ENCODE results near the gene BRD3.

Gene BRD3

DNA sequence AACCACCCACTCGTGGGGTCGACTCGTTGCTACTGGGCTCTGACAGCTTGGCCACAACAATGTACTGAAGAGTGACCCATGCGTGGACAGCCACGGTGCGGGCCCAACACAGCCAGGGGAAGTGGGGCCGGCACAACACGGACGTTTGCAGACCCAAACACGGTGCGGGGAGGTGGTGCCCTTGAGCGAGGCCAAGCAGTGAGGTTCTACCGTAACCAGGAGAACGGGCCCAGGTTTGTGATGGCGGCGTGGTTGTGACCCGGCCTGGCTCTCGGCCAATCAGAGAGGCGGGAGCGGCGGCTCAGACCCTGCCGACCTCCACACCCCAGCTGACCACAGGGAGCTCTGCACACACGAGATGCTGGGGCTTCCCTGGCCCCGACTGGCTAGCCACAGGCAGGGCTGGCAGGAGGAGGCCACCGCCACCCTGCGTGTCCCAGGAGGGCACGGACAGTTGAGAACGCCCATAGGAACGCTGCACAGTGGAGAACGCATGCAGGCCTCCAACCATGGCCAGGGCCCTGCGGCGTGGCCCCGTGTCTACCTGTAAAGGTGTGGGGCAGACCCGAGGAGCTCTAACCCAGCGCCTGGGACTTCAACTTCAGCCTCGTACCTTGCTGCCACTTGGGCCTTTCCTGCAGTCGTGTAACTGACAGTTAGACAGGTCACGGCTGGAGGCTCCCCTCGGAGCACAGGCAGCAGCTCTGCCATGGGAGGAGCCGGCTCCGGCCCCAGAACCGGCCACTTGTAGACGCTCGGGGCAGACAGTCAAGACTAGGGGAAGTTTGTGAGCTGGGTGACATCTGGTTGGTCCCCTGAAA, 13.7 kb downstream of the BRD3 start:
- no peak for DNase-seq

DNA sequence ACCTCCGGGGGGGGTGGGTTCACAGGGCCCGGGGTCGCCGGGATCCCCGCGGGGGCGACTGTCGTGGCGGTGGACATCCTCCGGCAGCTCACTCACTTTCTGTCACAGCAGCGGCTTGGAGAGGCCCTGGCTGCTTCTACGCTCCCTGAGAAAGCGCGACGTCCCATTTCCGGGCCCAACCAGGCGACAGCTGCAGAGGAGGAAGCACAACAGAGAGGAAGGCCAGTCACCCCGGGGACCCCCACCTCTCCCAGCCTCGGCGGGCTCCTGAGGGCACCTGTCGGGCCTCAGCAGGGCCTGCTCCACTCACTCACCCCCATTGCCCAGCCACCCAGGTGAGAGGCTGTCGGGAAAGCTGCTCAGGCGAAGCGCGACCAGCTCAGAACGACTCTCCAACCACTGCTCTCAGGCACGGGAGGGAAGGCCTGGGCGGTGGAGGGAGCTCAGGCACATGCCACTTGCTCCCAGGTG, 14.4 kb downstream of the BRD3 start:
- no peak for DNase-seq

DNA sequence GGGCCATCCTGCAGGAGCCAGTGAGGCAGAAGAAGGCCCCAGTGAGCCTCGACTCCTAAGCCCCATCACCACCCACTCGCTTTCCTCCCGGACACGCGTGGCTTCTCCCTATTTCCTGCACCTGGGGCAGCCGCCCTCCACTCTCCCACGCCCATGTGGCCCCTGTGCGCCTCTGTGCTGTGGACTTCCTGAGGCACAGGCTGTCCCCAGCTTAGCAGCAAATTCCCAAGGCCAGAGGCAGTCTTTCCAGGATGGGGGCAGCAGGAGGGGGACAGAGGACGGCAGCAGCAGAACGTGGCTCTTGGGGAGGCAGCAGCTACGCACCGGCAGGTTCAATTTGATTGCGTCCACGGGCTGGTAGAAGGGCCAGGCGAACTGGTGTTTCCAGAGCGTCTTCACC, 14.9 kb downstream of the BRD3 start:
- no peak for DNase-seq

DNA sequence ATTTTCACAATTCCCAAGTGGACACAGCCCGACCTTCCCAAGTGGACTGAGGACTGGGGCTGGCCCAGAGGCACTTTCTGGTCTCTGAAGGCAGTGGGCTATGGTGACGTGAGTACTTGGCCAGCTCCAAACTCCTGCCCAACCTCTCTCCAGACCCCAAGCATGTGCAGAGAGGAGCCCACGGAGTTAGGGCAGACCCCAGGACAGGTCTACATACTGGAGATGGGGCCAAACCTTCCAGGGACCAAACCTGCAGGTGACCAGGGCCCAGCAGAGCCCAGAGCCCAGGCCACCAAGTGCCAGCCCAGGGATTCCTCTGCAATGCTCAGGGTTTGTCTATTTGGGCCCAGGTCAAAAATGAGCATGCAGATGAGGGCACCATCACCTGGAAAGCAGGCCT, 15.3 kb downstream of the BRD3 start:
- DNase-seq = no peak

DNA sequence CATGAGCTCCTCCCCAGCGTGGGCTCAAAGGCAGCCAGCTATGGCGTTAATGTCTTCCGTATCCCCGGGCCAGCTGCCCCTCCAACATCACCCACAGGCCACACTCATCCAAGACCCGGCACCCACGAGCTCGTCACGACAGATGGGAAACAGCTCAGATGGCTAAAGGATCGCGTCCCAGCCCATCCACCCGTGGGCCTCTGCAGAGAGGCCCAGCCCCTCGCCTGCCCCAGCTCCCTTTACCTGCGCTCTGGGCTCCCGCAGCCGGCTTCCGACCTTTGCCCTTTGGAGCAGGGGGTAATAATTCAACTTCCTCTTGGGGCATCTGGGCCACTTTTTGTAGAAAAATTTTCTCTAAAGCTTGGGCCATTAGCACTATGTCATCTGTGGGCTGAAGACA, 16.5 kb downstream of the BRD3 start:
- DNase-seq = no peak

DNA sequence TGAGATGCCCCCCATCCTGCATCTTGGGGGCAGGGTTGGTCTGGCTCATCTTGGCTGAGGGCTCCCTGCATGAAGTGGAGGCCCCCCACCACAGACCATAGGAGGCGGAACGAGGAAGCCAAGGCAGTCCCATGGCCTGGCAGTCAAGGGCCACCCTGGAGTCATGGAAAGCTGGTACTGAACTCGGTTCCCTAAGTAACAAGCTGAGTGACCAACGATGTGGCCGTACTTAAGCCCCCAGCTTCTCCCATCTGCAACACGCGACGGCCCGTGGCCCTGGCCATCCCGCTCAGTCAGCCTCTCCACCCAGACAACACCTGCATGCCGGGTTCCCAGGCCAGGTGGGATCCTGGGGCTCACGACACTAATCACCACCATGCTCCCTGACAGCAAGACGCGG, 17.1 kb downstream of the BRD3 start:
- DNase-seq = no peak

DNA sequence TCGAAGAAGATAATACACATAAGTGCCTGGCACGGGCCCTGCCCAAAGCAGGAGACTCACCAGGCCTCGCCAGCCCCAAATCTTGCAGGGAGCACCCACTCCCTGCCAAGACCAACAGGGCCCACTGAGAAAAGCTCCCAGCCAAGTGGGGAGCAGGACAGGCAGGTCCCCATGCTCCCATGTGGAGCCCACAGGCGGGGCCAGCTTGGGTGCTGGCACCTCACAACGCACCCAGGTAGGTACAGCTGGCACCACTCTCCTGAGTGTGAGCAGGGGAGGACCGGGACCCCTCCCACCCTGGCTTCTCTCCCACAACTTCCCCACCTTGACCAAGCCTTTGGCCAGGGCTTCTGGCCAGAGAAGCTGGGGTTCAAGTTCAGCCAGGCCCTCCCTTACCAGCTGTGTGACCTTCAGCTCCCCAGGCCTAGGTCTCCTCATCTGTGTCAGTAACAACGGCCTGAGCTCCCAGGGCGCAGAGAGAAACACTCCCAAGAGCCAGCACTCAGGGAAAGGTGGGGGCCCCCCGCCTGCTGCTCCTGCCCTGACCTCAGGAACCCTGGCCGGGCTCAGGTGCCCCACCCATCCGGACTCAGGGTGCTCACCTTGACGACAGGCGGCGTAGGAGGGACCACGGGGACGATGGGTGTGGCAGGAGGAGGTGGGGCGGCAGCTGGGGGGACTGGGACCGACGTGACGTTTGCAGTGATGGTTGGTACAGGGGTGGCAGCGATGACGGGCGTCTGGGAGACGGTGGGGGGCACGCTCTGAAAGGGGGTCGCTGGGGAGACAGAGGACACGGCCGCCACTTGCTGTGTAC, 17.8 kb downstream of the BRD3 start:
- no peak for DNase-seq

DNA sequence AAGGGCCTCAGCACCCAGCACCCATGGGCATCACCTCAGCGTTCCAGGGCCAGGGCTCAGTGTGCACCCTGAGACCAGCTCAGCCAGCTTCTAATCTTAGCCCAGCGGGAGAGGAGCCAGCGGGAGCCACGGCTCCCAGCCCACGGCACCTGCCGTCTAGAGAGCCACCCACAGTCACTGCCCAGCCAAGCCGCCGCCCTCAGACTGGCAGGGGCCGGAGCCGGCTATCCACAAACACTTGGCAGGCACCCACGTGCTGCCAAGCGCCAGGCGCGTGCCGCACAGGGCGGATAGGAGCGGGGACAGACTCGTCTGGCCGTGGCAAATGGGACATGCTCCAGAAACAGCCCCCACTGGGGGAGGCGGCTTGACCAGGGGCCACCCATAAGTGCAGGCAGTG, 18.6 kb downstream of the BRD3 start:
- no peak for DNase-seq

DNA sequence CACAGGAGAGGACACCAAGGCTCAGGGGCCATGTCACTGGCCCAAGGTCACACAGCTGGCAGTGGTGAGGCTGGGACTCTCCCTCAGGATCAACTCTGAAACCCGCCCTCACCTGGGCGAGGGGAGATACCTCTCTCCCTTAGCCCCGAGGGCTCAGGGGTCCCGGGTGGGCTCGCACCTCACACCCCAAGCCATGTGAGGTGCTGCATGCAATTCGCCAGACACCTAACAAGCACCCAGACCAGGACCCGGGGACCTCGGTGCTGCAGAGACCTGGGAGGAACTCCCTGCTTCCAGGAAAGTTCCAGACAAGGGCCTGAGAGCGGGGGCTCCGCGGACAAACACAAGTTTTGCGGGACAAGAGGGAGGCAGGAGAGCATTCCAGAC, 19.3 kb downstream of the BRD3 start:
- DNase-seq = no peak

DNA sequence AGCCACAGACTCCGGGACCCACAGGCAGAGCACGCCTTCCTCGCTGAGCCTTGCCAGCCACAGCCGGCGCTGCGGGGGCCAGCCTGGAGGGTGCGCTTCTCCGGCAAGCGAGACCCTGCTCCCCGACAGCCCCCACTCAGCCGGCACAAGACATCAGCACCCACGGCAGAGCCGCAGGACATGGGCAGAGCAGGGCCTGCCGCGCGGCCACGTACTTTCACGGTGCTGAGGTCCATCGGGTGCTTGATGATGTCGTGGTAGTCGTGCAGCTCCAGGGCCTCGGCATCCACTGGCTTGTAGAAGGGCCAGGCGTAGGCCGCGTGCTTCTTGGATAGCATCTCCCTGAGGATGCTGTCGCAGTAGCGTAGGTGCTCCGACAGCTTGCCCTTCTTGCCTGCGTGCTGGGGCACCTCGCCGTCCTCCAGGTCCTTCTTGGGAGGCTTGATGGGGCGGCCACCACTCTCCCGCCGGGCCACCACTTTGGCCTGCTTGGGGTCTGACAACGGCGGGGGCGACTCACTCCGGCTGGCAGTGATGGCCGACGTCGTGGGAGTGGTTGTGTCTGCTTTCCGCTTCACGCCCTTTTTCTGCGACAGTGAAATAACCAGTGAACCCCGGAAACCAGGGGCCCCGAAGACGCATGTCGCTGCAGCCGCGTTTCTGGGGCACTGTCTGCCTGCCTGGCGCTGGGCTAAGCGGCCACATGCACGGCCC, 19.8 kb downstream of the BRD3 start:
- no peak for DNase-seq

DNA sequence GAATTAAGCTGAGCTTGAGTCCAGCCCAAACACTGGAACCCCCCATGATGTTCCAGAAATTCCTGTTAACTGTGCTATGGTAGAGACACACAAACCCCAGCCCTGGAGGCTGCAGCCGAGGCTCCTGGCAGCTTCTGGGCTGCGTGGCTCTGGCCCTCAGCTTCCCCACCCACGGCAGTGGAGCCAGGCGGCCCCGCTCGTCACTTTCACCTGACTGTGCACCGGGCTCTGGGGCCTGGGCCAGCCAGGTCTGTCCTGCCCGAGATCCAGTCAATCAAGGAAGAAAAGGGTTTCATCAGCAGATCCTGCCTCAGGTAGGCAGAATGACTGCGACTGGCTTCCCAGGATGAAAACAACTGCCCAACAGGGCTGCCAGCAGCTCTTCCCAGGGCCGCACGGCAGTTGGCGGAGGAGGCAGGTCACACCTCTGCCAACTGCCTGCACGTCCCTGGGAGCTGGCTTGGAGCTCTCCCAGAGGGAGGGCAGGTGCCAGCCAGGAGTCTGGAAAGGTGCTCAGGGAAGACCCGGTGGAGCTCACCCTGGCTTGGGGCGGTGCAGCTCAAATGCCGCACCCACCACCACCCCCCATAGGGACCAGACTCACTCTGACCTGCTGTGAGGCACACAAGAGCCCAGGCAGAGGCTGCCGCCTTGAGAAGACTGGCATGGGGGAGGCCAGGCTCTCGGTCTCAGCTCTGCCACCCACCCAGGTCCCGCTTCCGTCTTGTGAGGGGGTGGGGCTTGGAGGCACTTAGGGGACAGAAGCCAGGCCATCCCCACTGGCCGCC, 20.7 kb downstream of the BRD3 start:
- no peak for DNase-seq

DNA sequence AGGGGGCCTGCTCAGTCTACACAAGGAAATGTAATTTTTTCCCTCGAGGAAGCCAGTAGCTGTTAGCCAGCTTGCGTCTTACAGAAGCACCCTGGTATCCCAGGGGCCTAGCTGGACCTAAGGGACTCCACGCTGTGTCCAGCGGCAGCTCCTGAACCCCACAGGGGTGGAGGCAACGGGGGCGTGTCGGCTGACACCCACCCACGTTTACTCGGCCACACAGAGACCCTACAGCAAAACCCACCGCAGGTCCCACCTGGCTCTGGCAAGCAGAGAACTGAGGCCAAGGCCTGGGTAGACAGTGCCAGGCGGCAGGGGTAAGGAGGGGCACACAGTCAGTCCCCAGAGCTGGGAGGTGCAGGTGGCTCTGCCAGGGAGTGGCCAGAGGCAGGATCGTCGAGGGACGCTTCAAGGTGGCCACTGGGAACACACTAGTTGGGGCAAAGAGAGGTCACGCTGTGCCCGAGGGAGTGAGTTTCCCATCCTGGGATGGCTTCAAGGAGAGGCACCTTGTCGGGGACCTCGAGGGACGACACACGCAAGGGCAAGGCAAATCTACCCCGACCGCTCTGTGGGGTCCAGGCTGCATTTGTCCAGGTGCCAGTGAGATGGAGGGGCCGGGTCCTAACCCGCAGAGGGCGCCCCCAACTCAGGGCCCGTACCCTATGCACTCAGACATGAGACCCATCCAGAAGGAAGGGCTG, 21.8 kb downstream of the BRD3 start:
- no peak for DNase-seq

DNA sequence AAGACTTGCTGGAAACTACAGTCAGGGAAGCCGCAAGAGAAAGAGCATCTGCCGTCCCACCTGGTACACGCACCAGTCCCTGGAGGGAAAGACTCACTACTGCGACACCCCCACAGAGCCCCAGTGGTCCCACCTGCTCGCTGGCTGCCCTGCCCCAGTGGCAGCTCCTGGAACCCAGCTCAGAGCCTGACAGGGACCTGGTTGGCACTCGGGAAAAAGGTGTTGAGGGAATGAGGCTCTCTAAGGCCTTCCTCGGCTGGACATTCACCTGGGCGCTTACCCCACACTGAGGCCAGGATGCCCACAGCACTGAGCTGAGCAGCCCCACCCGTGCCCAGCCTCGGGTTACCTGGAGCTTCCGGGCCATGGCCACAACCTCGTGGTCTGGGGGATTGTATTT, 22.9 kb downstream of the BRD3 start:
- DNase-seq = no peak

DNA sequence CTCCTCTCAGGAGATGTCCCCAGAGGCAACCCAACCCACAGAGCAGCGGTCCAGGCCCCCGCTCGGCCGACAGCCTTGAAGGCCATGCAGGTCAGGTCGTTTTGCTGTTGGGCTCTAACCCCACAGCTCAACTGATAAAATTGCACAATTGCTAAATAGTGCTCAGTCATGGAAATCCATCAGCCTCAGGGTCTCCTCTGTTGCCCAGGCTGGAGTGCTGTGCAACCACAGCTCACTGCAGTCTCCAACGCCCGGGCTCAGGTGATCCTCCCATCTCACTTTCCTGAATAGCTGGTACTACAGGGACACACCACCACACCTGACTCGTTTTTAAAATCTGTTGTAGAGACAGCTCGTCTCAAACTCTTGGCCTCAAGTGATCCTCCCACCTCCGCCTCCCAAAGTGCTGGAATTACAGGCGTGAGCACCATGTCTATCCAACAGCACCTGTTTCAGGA, 24.3 kb downstream of the BRD3 start:
- DNase-seq = no peak

DNA sequence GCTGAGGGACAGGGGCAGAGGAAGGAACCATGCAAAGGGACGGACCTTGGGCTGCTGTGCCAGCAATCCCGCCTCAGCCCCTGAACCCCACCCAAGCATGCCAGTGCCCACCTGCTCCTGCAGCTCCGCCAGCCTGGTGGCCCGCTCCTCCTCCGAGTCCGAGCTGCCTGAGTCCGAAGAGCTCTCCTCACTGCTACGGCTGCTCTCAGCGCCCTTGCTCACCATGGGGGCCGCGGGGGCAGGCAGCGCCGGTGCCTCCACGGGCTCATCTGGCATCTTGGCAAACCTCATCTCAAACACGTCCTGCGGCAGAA, 26.2 kb downstream of the BRD3 start:
- DNase-seq = no peak

DNA sequence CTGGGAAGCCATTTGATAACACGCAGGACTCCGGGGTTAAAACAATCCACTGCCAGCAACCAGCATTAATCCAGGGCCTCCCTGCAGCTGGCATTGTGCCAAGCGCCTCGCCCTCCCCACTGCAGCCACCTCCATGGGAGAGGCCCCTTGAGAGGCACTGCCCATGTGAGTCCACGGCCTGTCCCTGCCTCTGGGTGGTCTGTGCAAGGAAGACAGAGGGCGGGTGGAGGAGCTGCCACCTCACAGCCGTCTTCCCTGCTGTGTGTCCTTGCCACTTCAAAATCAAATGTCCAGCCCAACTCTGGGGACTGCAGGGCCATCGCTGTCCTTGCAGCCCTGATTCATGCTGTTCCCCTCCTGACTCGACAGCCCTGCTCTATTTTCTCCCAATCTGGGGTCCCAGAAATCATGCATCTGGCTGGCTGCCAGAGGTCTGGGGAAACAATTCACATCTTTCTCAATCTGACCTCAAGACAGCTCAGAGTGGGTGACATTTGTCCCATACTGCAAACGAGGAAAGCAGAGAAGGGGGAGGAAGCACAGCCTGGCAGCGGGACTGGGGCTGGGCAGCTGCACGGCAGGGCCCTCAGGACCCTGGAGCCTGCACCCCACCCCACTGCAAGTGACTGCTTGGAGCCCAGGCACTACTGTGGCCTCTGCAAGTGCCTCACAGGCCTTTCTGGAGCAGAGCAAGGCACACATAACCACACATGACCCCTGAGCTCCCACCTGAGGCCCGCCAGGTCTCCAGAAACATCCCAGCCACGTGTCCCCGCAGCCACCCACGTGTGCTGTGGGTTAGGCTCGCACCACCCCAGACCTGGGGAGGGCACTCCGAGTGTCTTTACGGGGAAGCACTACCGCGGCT, 26.8 kb downstream of the BRD3 start:
- DNase-seq = no peak

DNA sequence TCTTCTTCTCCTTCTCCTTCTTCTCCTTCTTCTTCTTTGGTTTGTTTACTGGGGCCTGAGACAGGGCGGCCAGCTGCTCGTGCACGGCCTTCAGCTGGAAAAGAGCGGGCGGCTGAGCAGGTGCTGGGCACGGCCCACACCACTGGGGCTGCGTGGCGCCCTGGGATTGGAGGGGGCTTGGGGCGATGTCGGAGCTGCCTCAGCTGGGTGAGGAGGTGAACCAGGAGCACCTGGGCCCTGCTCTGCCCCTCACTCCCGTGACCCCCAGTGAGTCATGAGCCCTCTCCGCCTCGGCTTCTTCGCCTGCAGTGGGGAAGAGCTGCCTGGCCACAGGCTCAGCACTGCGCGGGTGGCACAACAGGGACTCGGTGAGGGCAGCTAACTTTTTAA, 27.7 kb downstream of the BRD3 start:
- DNase-seq = no peak

DNA sequence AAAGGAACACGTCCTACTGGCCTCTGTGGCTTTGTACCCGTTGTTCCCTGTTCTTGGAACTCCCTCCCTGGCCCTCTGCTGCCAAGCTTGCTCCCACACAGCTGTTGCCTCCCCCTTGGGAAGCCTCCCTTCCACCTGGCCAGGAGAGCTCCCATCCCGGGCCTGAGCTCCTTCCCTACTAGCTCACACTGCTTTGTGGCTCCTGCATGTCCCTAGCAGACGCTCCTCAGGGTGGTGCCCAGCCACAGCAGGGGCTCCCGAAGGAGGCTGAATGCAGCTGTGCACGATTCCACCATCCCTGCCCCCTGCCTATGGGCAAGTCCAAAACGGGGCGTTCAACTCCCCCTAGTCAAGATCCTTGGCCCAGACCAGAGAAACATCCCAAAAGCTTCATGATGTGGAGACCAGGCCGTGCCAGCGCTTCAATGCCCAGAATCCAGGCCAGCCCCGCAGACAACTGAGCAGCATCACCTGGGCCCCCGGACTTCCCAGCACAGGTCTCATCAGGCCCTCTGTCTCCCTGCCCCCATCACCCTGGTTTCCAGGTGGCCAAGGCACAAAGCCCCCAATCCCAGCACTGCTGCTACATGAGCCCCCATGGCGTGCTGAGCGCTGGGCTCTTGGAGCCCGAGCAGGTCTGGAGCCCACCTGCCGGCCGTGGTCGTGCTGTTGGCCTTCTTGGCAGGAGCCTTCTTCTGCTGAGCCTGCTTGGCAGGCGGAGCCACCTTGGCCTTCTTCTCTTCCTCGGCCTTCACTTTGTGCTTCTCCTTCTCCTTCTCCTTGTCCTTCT, 28.2 kb downstream of the BRD3 start:
- no peak for DNase-seq

DNA sequence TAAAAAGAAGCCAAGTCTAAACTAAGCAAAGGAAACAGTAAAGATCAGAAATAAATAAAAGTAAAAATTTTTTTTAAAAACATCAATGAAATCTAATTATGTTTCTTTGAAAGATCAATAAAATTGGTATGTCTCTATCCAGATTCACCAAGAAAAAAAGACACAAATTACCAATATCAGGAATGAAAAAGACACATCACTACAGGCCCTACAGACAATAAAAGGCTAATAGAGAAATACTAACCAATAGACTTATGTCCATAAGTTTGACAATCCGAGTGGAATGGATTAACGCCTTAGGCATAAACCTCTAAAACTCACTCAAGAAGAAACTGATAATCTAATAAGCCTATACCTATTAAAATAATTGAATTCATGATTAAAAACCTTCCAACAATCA, 30.2 kb downstream of the BRD3 start:
- no peak for DNase-seq

DNA sequence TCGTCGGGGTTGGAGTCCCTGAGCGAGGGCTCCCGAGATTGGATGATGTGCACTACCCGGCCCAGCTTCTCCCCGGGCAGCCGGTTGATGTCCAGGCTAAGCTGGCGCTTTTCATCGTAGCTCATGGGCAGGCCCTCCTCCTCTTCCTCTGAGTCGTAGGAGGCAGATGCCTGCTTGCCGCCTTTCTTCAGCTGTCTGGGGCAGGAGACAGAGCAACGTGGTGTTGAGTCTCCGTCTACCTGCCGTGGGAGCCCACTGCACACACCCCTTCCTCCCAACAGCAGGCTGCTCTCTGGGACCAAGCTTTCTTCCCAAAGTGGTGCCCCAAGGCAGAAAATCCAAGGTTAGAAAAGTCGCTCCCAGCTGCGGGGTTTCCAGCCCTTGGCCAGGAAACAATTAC, 31.7 kb downstream of the BRD3 start:
- DNase-seq = no peak

Measured in Kasumi-1 (cell line).